Endometrium (tissue), 2 donors: Measurements from ENCODE around the gene CRISPLD2.
"Not testable (repeated sequence)": the region's sequence is repeated elsewhere in the genome, so short reads cannot be mapped to it uniquely, and the experiment has no call there.

Experiments used
- FAIRE-seq: peaks from 2 replicates; lab custom pipeline; 2012; peaks lifted over from hg19 to GRCh38; lab: Jason Lieb, UNC
- donor health status: control.
- donor health status: control.

The CRISPLD2 gene

GRCh38 chr16:84840687-84841627, 21.2 kb downstream of the CRISPLD2 start:
- FAIRE-seq, result no peak

- FAIRE-seq, result no peak
Measured at GRCh38 chr16:84841787-84842300, 22.1 kb downstream of the CRISPLD2 start.

- FAIRE-seq, result no peak
Measured at GRCh38 chr16:84842516-84843148, 22.8 kb downstream of the CRISPLD2 start.

- FAIRE-seq, result no peak
Measured at GRCh38 chr16:84843149-84844048, 23.6 kb downstream of the CRISPLD2 start.

GRCh38 chr16:84844049-84844350, 24.2 kb downstream of the CRISPLD2 start:
- no peak for FAIRE-seq

- FAIRE-seq, result no peak
Measured at GRCh38 chr16:84844559-84845495, 25.0 kb downstream of the CRISPLD2 start.

- no peak for FAIRE-seq
Measured at GRCh38 chr16:84845496-84846002, 25.8 kb downstream of the CRISPLD2 start.

GRCh38 chr16:84847564-84848355, 28.0 kb downstream of the CRISPLD2 start:
- no peak for FAIRE-seq

- FAIRE-seq, result no peak
Measured at GRCh38 chr16:84848986-84849634, 29.3 kb downstream of the CRISPLD2 start.

GRCh38 chr16:84849751-84850150, 30.0 kb downstream of the CRISPLD2 start:
- no peak for FAIRE-seq

GRCh38 chr16:84850714-84851113, 30.9 kb downstream of the CRISPLD2 start:
- no peak for FAIRE-seq

GRCh38 chr16:84851192-84852127, 31.7 kb downstream of the CRISPLD2 start:
- FAIRE-seq, result no peak

- no peak for FAIRE-seq
Measured at GRCh38 chr16:84853534-84853933, 33.7 kb downstream of the CRISPLD2 start.

- FAIRE-seq, result no peak
Measured at GRCh38 chr16:84854759-84855158, 35.0 kb downstream of the CRISPLD2 start.

- not testable (repeated sequence) for FAIRE-seq
Measured at GRCh38 chr16:84855435-84856202, 35.8 kb downstream of the CRISPLD2 start.

GRCh38 chr16:84856203-84856581, 36.4 kb downstream of the CRISPLD2 start:
- FAIRE-seq, result not testable (repeated sequence)

- FAIRE-seq, result not testable (repeated sequence)
Measured at GRCh38 chr16:84856811-84857210, 37.0 kb downstream of the CRISPLD2 start.

GRCh38 chr16:84859681-84860080, 39.9 kb downstream of the CRISPLD2 start:
- no peak for FAIRE-seq
